Measurements from ENCODE around the gene MVD. TPM values are rescaled to one million over a fixed set of nuclear protein-coding genes. Genes with fewer than 3 reads are reported as not detected.

MVD gene
- total and polyA plus RNA-seq, 2 of the 13 experiments (the other 11 are each of a cell fraction or from before 2014, with no cell fraction given) = 28.1 to 187 TPM

DNA sequence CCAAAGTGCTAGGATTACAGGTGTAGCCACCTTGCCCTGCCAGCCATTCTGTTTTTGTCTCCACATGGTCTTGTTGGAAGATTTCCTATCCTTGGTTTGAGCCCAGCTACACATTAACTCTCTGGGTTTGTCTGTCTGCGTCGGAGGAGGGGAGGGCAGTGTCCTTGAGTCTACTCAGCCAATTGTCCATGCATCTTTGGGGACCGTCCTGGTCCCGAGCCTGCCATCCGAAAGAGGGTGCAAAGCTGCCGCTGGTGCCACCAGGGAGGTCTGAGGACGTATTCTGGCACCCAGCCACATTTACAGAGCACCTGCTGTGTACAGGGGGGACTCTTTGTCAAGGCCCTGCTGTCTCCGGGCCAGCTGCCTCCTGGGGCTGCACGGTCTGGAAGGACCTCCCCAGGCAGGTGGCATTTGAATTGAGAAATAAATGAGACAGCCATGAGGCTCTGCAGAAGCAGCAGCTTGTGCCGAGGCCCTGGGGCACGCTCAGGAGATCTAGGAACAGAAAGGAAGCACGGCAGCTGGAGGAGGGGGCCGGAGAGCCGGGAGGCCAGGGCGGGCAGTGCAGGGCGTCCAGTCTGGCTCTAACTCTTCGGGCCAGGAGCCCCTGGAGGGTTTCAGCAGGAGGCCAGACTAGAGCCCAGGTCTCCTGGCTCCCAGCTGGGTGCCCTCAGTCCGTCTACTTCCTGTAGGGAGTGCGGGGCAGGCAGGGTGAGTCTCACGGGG lies 13.5 kb downstream of the MVD start:
- peaks cover 2 to 11% of the 10 kb centered on the region in 2 experiments; a peak in 4 of 5 replicates for H3K36me3 ChIP-seq (replicated peaks in 1 of 2; ENCODE audit: control insufficient read depth in 1 of 2, insufficient read depth in 2 of 2, low read length in 2 of 2)
- H3K4me2 ChIP-seq (ENCODE audit: low read depth, low read length) = peak overlapping the region; percentile 97
- ATAC-seq (peak; percentile 7), DNase-seq (ENCODE audit: low spot score) (peak; percentile 68), FAIRE-seq (peak; percentile 95)
- peaks cover 14% of the 10 kb centered on the region; the same call in 1 of the 2 replicates for H4K20me1 ChIP-seq (ENCODE audit: insufficient read depth, low read length)
- 20% methylated on average over 14 of the region's 20 CpGs for WGBS (ENCODE audit: low lambda C conversion rate)
- no peaks in the 10 kb centered on the region for H3K27me3 ChIP-seq (ENCODE audit: control insufficient read depth in 1 of 2, insufficient read depth in 2 of 2, low read length in 2 of 2)
- no peaks in the 10 kb centered on the region for H3K9me3 ChIP-seq (ENCODE audit: low read length)
- intact Hi-C loops (cut with micrococcal nuclease; ENCODE audit: unreplicated experiment) (no loop called here), in situ Hi-C loops (cut with HindIII; ENCODE audit: extremely low pct_ligation_motif_present, low pct_unique_long_range_greater_than_20kb) (no loop called here)
- peak overlapping the region; percentile 88 for H3K27ac ChIP-seq (ENCODE audit: extremely low read length, insufficient read depth, low read length)
- H3K4me1 ChIP-seq (ENCODE audit: insufficient read depth, low read length) = peaks cover 27% of the 10 kb centered on the region
- no peak overlapping the region for H2AFZ ChIP-seq (ENCODE audit: low read length)
- H3K9ac ChIP-seq (ENCODE audit: insufficient read depth, low read depth, low read length) = peak overlapping the region; percentile 86
- H3K4me3 ChIP-seq (replicated peaks in 1 of 3; ENCODE audit: insufficient read depth in 1 of 3, low read depth in 2 of 3, low read length in 3 of 3) = peak overlapping the region; percentile 66 to 100 (median 94)
- CTCF ChIA-PET (ENCODE audit: low intra/inter-chr PET ratio, low total read pairs) = no interaction called here
- POLR2A ChIA-PET = interaction anchor here (0.6 to 5.2 kb wide), 12 partner anchors 9 to 79 kb away, joined by 3 to 51 read pairs (median 4); partner anchors contain the start of genes MVD and ZC3H18
- no TSS peak for BruUV-seq (replicated peaks)
- H3K79me2 ChIP-seq (ENCODE audit: insufficient read depth, low read length) = peaks cover 18% of the 10 kb centered on the region
- TF ChIP-seq RFX1 (IDR thresholded peaks at IDR 0.05) = no peak
- TF ChIP-seq, protein P1, sequence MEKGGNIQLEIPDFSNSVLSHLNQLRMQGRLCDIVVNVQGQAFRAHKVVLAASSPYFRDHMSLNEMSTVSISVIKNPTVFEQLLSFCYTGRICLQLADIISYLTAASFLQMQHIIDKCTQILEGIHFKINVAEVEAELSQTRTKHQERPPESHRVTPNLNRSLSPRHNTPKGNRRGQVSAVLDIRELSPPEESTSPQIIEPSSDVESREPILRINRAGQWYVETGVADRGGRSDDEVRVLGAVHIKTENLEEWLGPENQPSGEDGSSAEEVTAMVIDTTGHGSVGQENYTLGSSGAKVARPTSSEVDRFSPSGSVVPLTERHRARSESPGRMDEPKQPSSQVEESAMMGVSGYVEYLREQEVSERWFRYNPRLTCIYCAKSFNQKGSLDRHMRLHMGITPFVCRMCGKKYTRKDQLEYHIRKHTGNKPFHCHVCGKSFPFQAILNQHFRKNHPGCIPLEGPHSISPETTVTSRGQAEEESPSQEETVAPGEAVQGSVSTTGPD (CRISPR knock-in tag; IDR thresholded peaks at IDR 0.05) = 0 out of 2 replicates have a peak, but pooled peaks have one; percentile 50
- TF ChIP-seq HNRNPUL1 (IDR thresholded peaks at IDR 0.05; ENCODE audit: low read depth, low read length) = no peak
- TF ChIP-seq ZNF747 (CRISPR knock-in tag; IDR thresholded peaks at IDR 0.05; ENCODE audit: borderline replicate concordance) = no peak
- 0 out of 2 replicates have a peak, but pooled peaks have one; percentile 38 for TF ChIP-seq GFI1 (CRISPR knock-in tag; IDR thresholded peaks at IDR 0.05; ENCODE audit: borderline replicate concordance)
- TF ChIP-seq ZNF230 (CRISPR knock-in tag; IDR thresholded peaks at IDR 0.05) = no peak
- no peak; the same call in 1 of the 2 replicates for TF ChIP-seq SOX13 (IDR thresholded peaks at IDR 0.05)
- peak in 1 of 2 experiments; percentile 47; a peak in 1 of 4 replicates for TF ChIP-seq SOX13 (CRISPR knock-in tag; conservative IDR thresholded peaks at IDR 0.05 in 1 of 2, IDR thresholded peaks at IDR 0.05 in 1 of 2)
- TF ChIP-seq, protein P2, sequence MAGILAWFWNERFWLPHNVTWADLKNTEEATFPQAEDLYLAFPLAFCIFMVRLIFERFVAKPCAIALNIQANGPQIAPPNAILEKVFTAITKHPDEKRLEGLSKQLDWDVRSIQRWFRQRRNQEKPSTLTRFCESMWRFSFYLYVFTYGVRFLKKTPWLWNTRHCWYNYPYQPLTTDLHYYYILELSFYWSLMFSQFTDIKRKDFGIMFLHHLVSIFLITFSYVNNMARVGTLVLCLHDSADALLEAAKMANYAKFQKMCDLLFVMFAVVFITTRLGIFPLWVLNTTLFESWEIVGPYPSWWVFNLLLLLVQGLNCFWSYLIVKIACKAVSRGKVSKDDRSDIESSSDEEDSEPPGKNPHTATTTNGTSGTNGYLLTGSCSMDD (CRISPR knock-in tag; IDR thresholded peaks at IDR 0.05) = no peak
- no peak for TF ChIP-seq MAFK (conservative IDR thresholded peaks at IDR 0.05 in 1 of 2, IDR thresholded peaks at IDR 0.05 in 1 of 2; ENCODE audit: low read length in 2 of 2)
- no peak for TF ChIP-seq SOX6 (IDR thresholded peaks at IDR 0.05)
- TF ChIP-seq SOX6 (CRISPR knock-in tag; IDR thresholded peaks at IDR 0.05) = no peak; the same call in 1 of the 2 replicates
- TF ChIP-seq ZNF33B (CRISPR knock-in tag; IDR thresholded peaks at IDR 0.05) = no peak
- no peak for TF ChIP-seq ZNF75D (CRISPR knock-in tag; IDR thresholded peaks at IDR 0.05; ENCODE audit: borderline replicate concordance)
- TF ChIP-seq ZNF460 (CRISPR knock-in tag; IDR thresholded peaks at IDR 0.05; ENCODE audit: borderline replicate concordance) = 0 out of 2 replicates have a peak, but pooled peaks have one; percentile 15
- TF ChIP-seq ARNT2 (CRISPR knock-in tag; IDR thresholded peaks at IDR 0.05; ENCODE audit: low read depth) = no peak
- TF ChIP-seq DNMT3B (CRISPR knock-in tag; conservative IDR thresholded peaks at IDR 0.05) = no peak
- TF ChIP-seq NPAS2 (CRISPR knock-in tag; IDR thresholded peaks at IDR 0.05; ENCODE audit: borderline replicate concordance) = 0 out of 2 replicates have a peak, but pooled peaks have one; percentile 83
- TF ChIP-seq, protein P3, sequence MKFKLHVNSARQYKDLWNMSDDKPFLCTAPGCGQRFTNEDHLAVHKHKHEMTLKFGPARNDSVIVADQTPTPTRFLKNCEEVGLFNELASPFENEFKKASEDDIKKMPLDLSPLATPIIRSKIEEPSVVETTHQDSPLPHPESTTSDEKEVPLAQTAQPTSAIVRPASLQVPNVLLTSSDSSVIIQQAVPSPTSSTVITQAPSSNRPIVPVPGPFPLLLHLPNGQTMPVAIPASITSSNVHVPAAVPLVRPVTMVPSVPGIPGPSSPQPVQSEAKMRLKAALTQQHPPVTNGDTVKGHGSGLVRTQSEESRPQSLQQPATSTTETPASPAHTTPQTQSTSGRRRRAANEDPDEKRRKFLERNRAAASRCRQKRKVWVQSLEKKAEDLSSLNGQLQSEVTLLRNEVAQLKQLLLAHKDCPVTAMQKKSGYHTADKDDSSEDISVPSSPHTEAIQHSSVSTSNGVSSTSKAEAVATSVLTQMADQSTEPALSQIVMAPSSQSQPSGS (CRISPR knock-in tag; IDR thresholded peaks at IDR 0.05) = no peak; the same call in 1 of the 2 replicates
- TF ChIP-seq NFIC (IDR thresholded peaks at IDR 0.05; ENCODE audit: low read length) = no peak
- no peak for TF ChIP-seq ZNF619 (CRISPR knock-in tag; IDR thresholded peaks at IDR 0.05)

Measured in HepG2 (cell line).